GM12878 (cell line): Measurements from ENCODE around the gene HSPA1B. TPM values are rescaled to one million over a fixed set of nuclear protein-coding genes. Genes with fewer than 3 reads are reported as not detected.

ENCODE experiments used
- ATAC-seq: fragments of 200-7000 bp; cut with Tn5 transposase; 3 replicates; pipeline ENCODE4 v1.9.1; 2020; ENCODE audit warnings: mild to moderate bottlenecking, moderate library complexity
- BruUV-seq: library from RNA; stranded (reverse); fragments of 400-500 nt; replicated peaks from 2 replicates; lab custom pipeline; 2021; lab: Mats Ljungman, UMichigan
- CTCF ChIA-PET: fragments of 300-600 bp; sonication (Branson Sonifier 250); formaldehyde crosslinking; extraction: SDS; loops from one replicate; lab custom pipeline; 2021; ENCODE audit warnings: inconsistent platforms; lab: Yijun Ruan, JAX
- POLR2A ChIA-PET: fragments of 350-600 bp; formaldehyde crosslinking; extraction: SDS; loops from one replicate; lab custom pipeline; 2021; ENCODE audit warnings: inconsistent platforms; lab: Charles Lee
- RAD21 ChIA-PET: fragments of 300-600 bp; sonication (Branson Sonifier 250); formaldehyde crosslinking; loops from one replicate; lab custom pipeline; 2023; ENCODE audit warnings: antibody characterized with exemption; ENCODE audit not compliant: unreplicated experiment; lab: Charles Lee
- SMC1A ChIA-PET: fragments of 300-600 bp; sonication (Branson Sonifier 250); formaldehyde crosslinking; loops from one replicate; lab custom pipeline; 2023; ENCODE audit not compliant: unreplicated experiment, uncharacterized antibody; lab: Charles Lee
- DNase-seq: peaks from one replicate; pipeline ENCODE4 v3.0.0-alpha.2; 2011; ENCODE audit warnings: low read depth, low spot score
- FAIRE-seq: peaks from 3 replicates; lab custom pipeline; 2011; peaks lifted over from hg19 to GRCh38; lab: Jason Lieb, UNC
- H2AFZ ChIP-seq: 2 replicates; pipeline ENCODE4 v1.6.0; 2011; ENCODE audit warnings: low read depth, low read length, control low read depth; ENCODE audit not compliant: control insufficient read depth
- H3K27ac ChIP-seq: 2 replicates; pipeline ENCODE4 v1.5.1; 2011; ENCODE audit warnings: control low read depth; ENCODE audit not compliant: control insufficient read depth, insufficient read depth
- H3K27me3 ChIP-seq, 2 experiments: replicated peaks in 1 of 2; 2 replicates each; pipeline versions ENCODE4 v1.6.0 to v1.6.1; 2011; ENCODE audit warnings: low read length in 1 of 2; ENCODE audit not compliant: control insufficient read depth in 2 of 2, insufficient read depth in 2 of 2
- H3K36me3 ChIP-seq, 2 experiments: 2 replicates each; pipeline ENCODE4 v1.5.1; 2011; ENCODE audit warnings: low read length in 1 of 2; ENCODE audit not compliant: control insufficient read depth in 2 of 2, insufficient read depth in 2 of 2
- H3K4me1 ChIP-seq: 2 replicates; pipeline ENCODE4 v1.6.1; 2011; ENCODE audit warnings: mild to moderate bottlenecking, low read length, moderate library complexity, mixed read lengths; ENCODE audit not compliant: control insufficient read depth, insufficient read depth
- H3K4me2 ChIP-seq: 2 replicates; pipeline ENCODE4 v1.6.0; 2011; ENCODE audit warnings: control low read depth; ENCODE audit not compliant: control insufficient read depth, insufficient read depth
- H3K4me3 ChIP-seq: fragments of 200-600 bp; sonication (generic); 2 replicates; pipeline ENCODE4 v1.5.1; 2016
- H3K79me2 ChIP-seq: 2 replicates; pipeline ENCODE4 v1.6.0; 2011; ENCODE audit warnings: low read length; ENCODE audit not compliant: control insufficient read depth, insufficient read depth
- H3K9ac ChIP-seq: 2 replicates; pipeline ENCODE4 v1.8.0; 2011; ENCODE audit warnings: low read length, control low read depth, mixed read lengths; ENCODE audit not compliant: control insufficient read depth, insufficient read depth
- H3K9me3 ChIP-seq: replicated peaks from 3 replicates; pipeline ENCODE4 v1.5.1; 2011; ENCODE audit warnings: mild to moderate bottlenecking, low read length; ENCODE audit not compliant: control insufficient read depth, insufficient read depth
- H4K20me1 ChIP-seq: 2 replicates; pipeline ENCODE4 v1.6.0; 2011; ENCODE audit not compliant: control insufficient read depth, insufficient read depth
- ASH2L ChIP-seq: fragments of 300-600, 200-600 bp; sonication (generic); IDR thresholded peaks from 2 replicates; pipeline ENCODE4 v1.6.1; 2017; ENCODE audit warnings: low read depth, mild to moderate bottlenecking, borderline replicate concordance
- BMI1 ChIP-seq: fragments of 450-650 bp; IDR thresholded peaks from 2 replicates; pipeline ENCODE4 v1.6.1; 2016; ENCODE audit warnings: mild to moderate bottlenecking, moderate library complexity, borderline replicate concordance
- GABPA ChIP-seq: IDR thresholded peaks from 2 replicates; pipeline ENCODE4 v1.6.1; 2014; ENCODE audit warnings: antibody characterized with exemption, low read depth, mild to moderate bottlenecking, inconsistent platforms
- MLLT1 ChIP-seq: fragments of 450-650 bp; IDR thresholded peaks from 2 replicates; pipeline ENCODE4 v1.6.1; 2016; ENCODE audit warnings: mild to moderate bottlenecking
- POLR2AphosphoS2 ChIP-seq: IDR thresholded peaks from 2 replicates; pipeline ENCODE4 v1.6.1; 2011; ENCODE audit warnings: low read depth, mild to moderate bottlenecking, low read length, improper control_type of control experiment, moderate library complexity
- SKIL ChIP-seq: fragments of 450-650 bp; IDR thresholded peaks from 2 replicates; pipeline ENCODE4 v1.6.1; 2017; ENCODE audit warnings: mild to moderate bottlenecking, low read depth, inconsistent platforms; ENCODE audit not compliant: poor library complexity, severe bottlenecking
- ZBTB4 ChIP-seq: fragments of 450-650 bp; formaldehyde crosslinking; IDR thresholded peaks from 2 replicates; pipeline ENCODE4 v1.4.0; 2022; ENCODE audit warnings: mild to moderate bottlenecking, moderate library complexity
- in situ Hi-C: fragments of 300-500 bp; cut with MboI; formaldehyde crosslinking; loops from 9 replicates; pipeline ENCODE4 v1.14.3; 2018; ENCODE audit warnings: mixed read lengths
- intact Hi-C: fragments of 100-400 bp; cut with micrococcal nuclease; formaldehyde crosslinking; loops from one replicate; pipeline ENCODE4 v1.14.2; 2022; ENCODE audit not compliant: unreplicated experiment
- polyA plus RNA-seq, 11 experiments: library from polyadenylated mRNA; depleted of rRNA in 4 of 11; unstranded in 6 of 11; stranded (reverse) in 5 of 11; fragments of >200 nt; fragmentation: Nextera tagmentation in 4 of 11; fragmentation: Illumina TruSeq in 1 of 11; extraction: Ambion mirVana in 4 of 11; extraction: Trizol in 1 of 11; gene quantifications; 1 replicate in 1 of 11; 2 replicates in 10 of 11; pipeline versions ENCODE4 v1.2.1 to v1.2.3, GENCODE V29; 2011 to 2016; ENCODE audit warnings: inconsistent platforms in 2 of 11, missing spikeins in 2 of 11, low read depth in 1 of 11
- total RNA-seq, 4 experiments: library from RNA; depleted of rRNA in 3 of 4; stranded (reverse); fragments of >200 nt in 3 of 4; fragmentation: Illumina TruSeq in 1 of 4; extraction: Trizol in 1 of 4; gene quantifications; 2 replicates each; pipeline versions ENCODE4 v1.2.1 to v1.2.3, GENCODE V29; 2013 to 2021

HSPA1B gene
- total and polyA plus RNA-seq, 10 of the 15 experiments (the other 5 are each of a cell fraction or from before 2014, with no cell fraction given): 0.11 to 40.5 (median 12.8) TPM

GRCh38 chr6:31819871-31820299, 7.7 kb upstream of the HSPA1B start:
- H3K36me3 ChIP-seq: no peaks in the 10 kb centered on the region
- no peak overlapping the region for H3K4me3 ChIP-seq
- DNase-seq (no peak), FAIRE-seq (no peak), ATAC-seq (no peak)
- in situ Hi-C loops (no loop called here), intact Hi-C loops (loop anchor here (10.0 kb wide), 1 partner anchor 45 kb away; the partner anchor contains the start of gene VWA7)
- POLR2A ChIA-PET: interaction anchor here (1.0 to 11.3 kb wide), 6 partner anchors 11 to 83 kb away, joined by 3 to 158 read pairs (median 10); partner anchors contain the start of genes CLIC1, LSM2, MSH5 and VARS1
- CTCF ChIA-PET: interaction anchor here (1.0 to 1.5 kb wide), 4 partner anchors 13 to 244 kb away, joined by 3 to 5 read pairs (median 3); partner anchors contain the start of gene LSM2
- H3K9ac ChIP-seq: no peak overlapping the region
- H3K4me2 ChIP-seq: no peak overlapping the region
- H4K20me1 ChIP-seq: no peaks in the 10 kb centered on the region
- SMC1A ChIA-PET: interaction anchor here (1.0 to 1.6 kb wide), 5 partner anchors 10 to 86 kb away, joined by 3 to 5 read pairs (median 3); partner anchors contain the start of gene LSM2
- H3K79me2 ChIP-seq: peaks cover 2% of the 10 kb centered on the region; the same call in 1 of the 2 replicates
- no peak overlapping the region for H3K27ac ChIP-seq
- RAD21 ChIA-PET: interaction anchor here (0.6 to 1.3 kb wide), 2 partner anchors 117 to 262 kb away, joined by 3 read pairs; partner anchors contain the start of gene ABHD16A
- H2AFZ ChIP-seq: no peak overlapping the region
- H3K4me1 ChIP-seq: peaks cover 9% of the 10 kb centered on the region
- BruUV-seq: no TSS peak
- no peaks in the 10 kb centered on the region for H3K27me3 ChIP-seq
- no peaks in the 10 kb centered on the region for H3K9me3 ChIP-seq
- TF ChIP-seq POLR2AphosphoS2 (no peak), ASH2L (no peak), BMI1 (no peak), SKIL (no peak), MLLT1 (no peak), GABPA (no peak), ZBTB4 (CRISPR knock-in tag) (no peak)
